Peyer's patch (tissue), 4 donors: Measurements from ENCODE around the gene LTV1. TPM values are rescaled to one million over a fixed set of nuclear protein-coding genes. Genes with fewer than 3 reads are reported as not detected.

Source experiments
- DNase-seq, 3 donors: peaks; one replicate each; pipeline ENCODE4 v3.0.0-alpha.2; 2017 to 2019
- H3K27ac ChIP-seq, 4 donors: fragments of 200-600 bp; sonication (generic); one replicate each; pipeline ENCODE4 v1.5.1; 2016 to 2019
- H3K27me3 ChIP-seq, 2 donors: fragments of 200-600 bp; sonication (generic); one replicate each; pipeline ENCODE4 v1.5.1; 2019
- H3K36me3 ChIP-seq, 3 donors: fragments of 200-600 bp; sonication (generic); one replicate each; pipeline ENCODE4 v1.5.1; 2016 to 2019
- H3K4me1 ChIP-seq, 4 donors: fragments of 200-600 bp; sonication (generic); one replicate each; pipeline ENCODE4 v1.5.1; 2016 to 2019
- H3K4me3 ChIP-seq, 4 donors: fragments of 200-600 bp; sonication (generic); 1 replicate in 3 of 4; 2 replicates in 1 of 4; pipeline ENCODE4 v1.5.1; 2016 to 2019; ENCODE audit warnings: mild to moderate bottlenecking in 1 of 4
- H3K9me3 ChIP-seq, 4 donors: fragments of 200-600 bp; sonication (generic); one replicate each; pipeline ENCODE4 v1.5.1; 2016 to 2019; ENCODE audit warnings: mild to moderate bottlenecking in 1 of 4
- CTCF ChIP-seq, 6 experiments: fragments of 450-650 bp in 4 of 6; fragments of 200-600 bp in 2 of 6; sonication (generic) in 1 of 6; IDR thresholded peaks; one replicate each; pipeline ENCODE4 v1.5.1; 2017 to 2019; ENCODE audit warnings: antibody characterized with exemption in 6 of 6, mild to moderate bottlenecking in 3 of 6, moderate library complexity in 1 of 6
- POLR2A ChIP-seq, 2 donors: fragments of 450-650 bp; IDR thresholded peaks; one replicate each; pipeline ENCODE4 v1.5.1; 2017; ENCODE audit warnings: antibody characterized with exemption in 2 of 2, mild to moderate bottlenecking in 2 of 2, moderate library complexity in 2 of 2
- small RNA-seq, 2 donors: library from RNA; depleted of rRNA; stranded (forward); fragments of <200 nt; gene quantifications; one replicate each; pipeline ENCODE3, GENCODE V24; 2016
- total RNA-seq, 4 donors: library from RNA; depleted of rRNA; stranded (reverse); fragments of >200 nt; gene quantifications; one replicate each; pipeline ENCODE4 v1.1.0, GENCODE V29; 2016

Gene LTV1
- total RNA-seq, 4 donors from 2014 or later, result 10.7 to 23.9 (median 11.1) TPM

DNA sequence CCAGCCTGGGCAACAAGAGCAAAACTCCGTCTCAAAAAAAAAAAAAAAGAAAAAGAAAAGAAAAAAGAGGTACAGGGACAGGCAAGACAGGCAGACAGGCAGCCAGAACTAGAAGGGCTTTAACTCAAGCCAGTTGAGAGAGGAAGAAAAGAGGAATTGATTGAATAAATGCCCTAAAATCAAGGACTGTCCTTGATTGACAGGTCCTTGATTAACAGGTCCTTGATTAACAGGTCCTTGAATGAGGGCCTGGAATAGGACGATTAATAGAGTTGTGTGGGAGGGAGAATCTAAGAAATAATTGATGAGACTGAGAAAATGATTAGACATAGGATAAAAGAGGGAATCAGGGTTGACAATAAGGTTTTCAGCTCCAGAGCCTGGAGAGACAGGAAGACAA is 57.2 kb downstream of the LTV1 start:
- TF ChIP-seq POLR2A (IDR thresholded peaks at IDR 0.05) (no peak), CTCF (IDR thresholded peaks at IDR 0.05) (no peak)
- Histone ChIP-seq H3K9me3 (no peaks in the 10 kb centered on the region), H3K36me3 (no peaks in the 10 kb centered on the region), H3K27me3 (no peaks in the 10 kb centered on the region), H3K4me3 (no peak overlapping the region), H3K4me1 (no peaks in the 10 kb centered on the region), H3K27ac (no peak overlapping the region)
- no peak for DNase-seq

- TF ChIP-seq CTCF (IDR thresholded peaks at IDR 0.05) (no peak), POLR2A (IDR thresholded peaks at IDR 0.05) (no peak)
- Histone ChIP-seq H3K4me3 (no peak overlapping the region), H3K4me1 (no peaks in the 10 kb centered on the region), H3K9me3 (no peaks in the 10 kb centered on the region), H3K36me3 (no peaks in the 10 kb centered on the region), H3K27me3 (no peaks in the 10 kb centered on the region), H3K27ac (peak overlapping the region in 1 of 4 donors; percentile 27)
- DNase-seq, result no peak
Observed at GRCh38 chr6:143901885-143902750, 59.0 kb downstream of the LTV1 start.

DNA sequence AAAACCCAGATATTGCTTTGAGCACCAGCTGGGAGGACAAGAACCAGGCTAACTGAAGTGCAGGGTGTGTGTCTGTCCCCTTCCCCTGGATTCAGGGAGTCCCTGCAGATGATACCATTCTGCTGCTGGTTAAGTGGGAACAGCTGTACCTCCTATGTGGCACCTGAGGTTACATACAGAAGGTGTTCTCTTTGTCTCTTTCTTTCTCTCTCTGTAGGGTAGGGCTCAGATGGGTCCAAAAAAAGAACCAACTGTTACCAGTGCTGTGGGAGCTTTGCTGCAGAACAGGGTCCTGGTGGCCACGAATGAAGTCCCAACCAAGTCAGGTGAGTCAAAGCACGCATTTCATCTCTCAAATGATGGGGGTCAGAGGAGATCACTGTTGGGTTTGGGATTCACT is 59.7 kb downstream of the LTV1 start:
- no peak for DNase-seq
- TF ChIP-seq POLR2A (IDR thresholded peaks at IDR 0.05) (no peak), CTCF (IDR thresholded peaks at IDR 0.05) (no peak)
- no peak overlapping the region for H3K27ac ChIP-seq
- H3K4me1 ChIP-seq, result no peaks in the 10 kb centered on the region
- no peaks in the 10 kb centered on the region for H3K36me3 ChIP-seq
- H3K4me3 ChIP-seq, result no peak overlapping the region
- H3K27me3 ChIP-seq, result no peaks in the 10 kb centered on the region
- H3K9me3 ChIP-seq, result no peaks in the 10 kb centered on the region

DNA sequence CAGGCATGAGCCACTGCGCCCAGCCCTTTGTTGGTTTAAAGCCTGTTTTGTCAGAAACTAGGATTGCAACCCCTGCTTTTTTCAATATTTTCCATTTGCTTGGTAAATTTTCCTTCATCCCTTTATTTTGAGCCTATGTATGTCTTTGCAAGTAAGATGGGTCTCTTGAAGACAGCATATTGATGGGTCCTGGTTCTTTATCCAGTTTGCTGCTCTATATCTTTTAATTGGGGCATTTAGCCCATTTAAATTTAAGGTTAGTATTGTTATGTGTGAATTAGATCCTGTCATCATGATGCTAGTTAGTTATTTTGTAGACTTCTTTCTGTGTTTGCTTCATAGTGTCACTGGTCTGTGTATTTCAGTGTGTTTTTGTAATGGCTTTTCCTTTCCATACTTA is 67.9 kb downstream of the LTV1 start:
- TF ChIP-seq CTCF (IDR thresholded peaks at IDR 0.05), result no peak
- no peak for TF ChIP-seq POLR2A (IDR thresholded peaks at IDR 0.05)
- Histone ChIP-seq H3K9me3 (peaks cover 0 to 5% (median 2%) of the 10 kb centered on the region in 4 donors), H3K4me1 (no peaks in the 10 kb centered on the region), H3K36me3 (no peaks in the 10 kb centered on the region), H3K27me3 (no peaks in the 10 kb centered on the region), H3K4me3 (no peak overlapping the region), H3K27ac (no peak overlapping the region)
- no peak for DNase-seq

DNA sequence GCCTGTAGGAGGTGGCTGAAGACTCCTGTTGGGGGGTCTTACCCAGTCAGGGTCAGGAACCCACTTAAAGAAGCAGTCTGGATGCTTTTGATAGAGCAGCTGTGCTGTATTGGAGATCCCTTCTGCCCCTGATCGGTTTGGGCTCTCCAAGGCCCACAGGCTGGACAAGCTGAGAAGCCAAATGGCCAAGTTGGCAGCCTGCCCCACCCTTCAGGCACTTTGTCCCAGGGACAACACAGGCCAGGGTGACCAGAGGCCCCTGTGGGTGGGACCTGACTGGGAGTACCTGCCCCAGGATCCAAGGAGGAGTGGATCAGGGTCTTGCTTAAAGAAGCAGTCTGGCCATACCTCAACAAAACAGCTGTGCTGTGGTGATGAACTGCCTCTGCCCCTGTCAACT is 69.5 kb downstream of the LTV1 start:
- TF ChIP-seq CTCF (IDR thresholded peaks at IDR 0.05) (no peak), POLR2A (IDR thresholded peaks at IDR 0.05) (no peak)
- Histone ChIP-seq H3K27ac (no peak overlapping the region), H3K4me1 (no peaks in the 10 kb centered on the region), H3K36me3 (no peaks in the 10 kb centered on the region), H3K9me3 (peaks cover 0 to 5% (median 2%) of the 10 kb centered on the region in 4 donors), H3K27me3 (no peaks in the 10 kb centered on the region), H3K4me3 (no peak overlapping the region)
- no peak for DNase-seq

Small RNA genes within 50 kb of the gene (small RNA-seq; reads per million reads assigned to genes)
- gene ZC2HC1B, result 0 reads per million in 2 donors

Other genes with a start within 250 kb of the LTV1 start
- gene PHACTR2, start 165.4 kb upstream of the LTV1 start, total RNA-seq, result 10 to 100 TPM; 39.8 to 99.0 (median 49.3) TPM
- gene ZC2HC1B, start 21.1 kb downstream of the LTV1 start, total RNA-seq, result not detected
- 10 to 100 TPM; 12.1 to 27.2 (median 22.5) TPM for gene PLAGL1, start 164.9 kb downstream of the LTV1 start, total RNA-seq